Prostate gland (tissue), 2 donors: ENCODE results near the gene SURF6. TPM values are rescaled to one million over a fixed set of nuclear protein-coding genes. Genes with fewer than 3 reads are reported as not detected.

Experiments
- DNase-seq: peaks from one replicate; pipeline ENCODE4 v3.0.0-alpha.2; 2019; ENCODE audit warnings: low spot score
- H3K27ac ChIP-seq, 2 donors: fragments of 200-600 bp; sonication (generic); 2 replicates each; pipeline ENCODE4 v1.5.1; 2017 to 2019
- H3K27me3 ChIP-seq: fragments of 200-600 bp; sonication (generic); replicated peaks from 2 replicates; pipeline ENCODE4 v1.5.1; 2019; ENCODE audit not compliant: insufficient read depth
- H3K36me3 ChIP-seq, 2 donors: fragments of 200-600 bp; sonication (generic); 1 replicate in 1 of 2; 2 replicates in 1 of 2; pipeline versions ENCODE4 v1.5.1 to v1.8.1; 2017 to 2019
- H3K4me1 ChIP-seq: fragments of 200-600 bp; sonication (generic); replicated peaks from 2 replicates; pipeline ENCODE4 v1.5.1; 2019
- H3K4me3 ChIP-seq, 2 donors: fragments of 200-600 bp; sonication (generic); 2 replicates each; pipeline ENCODE4 v1.5.1; 2017 to 2019
- H3K9me3 ChIP-seq: fragments of 200-600 bp; sonication (generic); 2 replicates; pipeline ENCODE4 v1.5.1; 2017
- POLR2A ChIP-seq: fragments of 450-650 bp; IDR thresholded peaks from one replicate; pipeline ENCODE4 v1.6.1; 2016; ENCODE audit warnings: antibody characterized with exemption, mild to moderate bottlenecking
- POLR2AphosphoS5 ChIP-seq: sonication (generic); formaldehyde crosslinking; IDR thresholded peaks from one replicate; pipeline ENCODE4 v1.6.1; 2017; ENCODE audit warnings: antibody characterized with exemption
- WGBS: methylation state at CpG from one replicate; pipeline ENCODE4 v1.1.5; 2018; 5-methylcytosine and 5-hydroxymethylcytosine counted together
- intact Hi-C: fragments of 100-400 bp; cut with DNase I; formaldehyde crosslinking; loops from one replicate; pipeline ENCODE4 v1.14.2; 2022
- total RNA-seq, 2 donors: library from RNA; depleted of rRNA; stranded (reverse); fragments of >200 nt; gene quantifications; one replicate each; pipeline ENCODE4 v1.1.0, GENCODE V29; 2016
- TF ChIP-seq, protein P1 (sequence below), 4 experiments: fragments of 200-600 bp in 2 of 4; fragments of 450-650 bp in 2 of 4; sonication (generic) in 2 of 4; IDR thresholded peaks; 1 replicate in 3 of 4; 2 replicates in 1 of 4; pipeline ENCODE4 v1.5.1; 2016 to 2019; ENCODE audit warnings: antibody characterized with exemption in 4 of 4, mild to moderate bottlenecking in 2 of 4, moderate library complexity in 2 of 4

The SURF6 gene
- total RNA-seq, 2 donors from 2014 or later = 25.7 to 40.3 TPM

DNA sequence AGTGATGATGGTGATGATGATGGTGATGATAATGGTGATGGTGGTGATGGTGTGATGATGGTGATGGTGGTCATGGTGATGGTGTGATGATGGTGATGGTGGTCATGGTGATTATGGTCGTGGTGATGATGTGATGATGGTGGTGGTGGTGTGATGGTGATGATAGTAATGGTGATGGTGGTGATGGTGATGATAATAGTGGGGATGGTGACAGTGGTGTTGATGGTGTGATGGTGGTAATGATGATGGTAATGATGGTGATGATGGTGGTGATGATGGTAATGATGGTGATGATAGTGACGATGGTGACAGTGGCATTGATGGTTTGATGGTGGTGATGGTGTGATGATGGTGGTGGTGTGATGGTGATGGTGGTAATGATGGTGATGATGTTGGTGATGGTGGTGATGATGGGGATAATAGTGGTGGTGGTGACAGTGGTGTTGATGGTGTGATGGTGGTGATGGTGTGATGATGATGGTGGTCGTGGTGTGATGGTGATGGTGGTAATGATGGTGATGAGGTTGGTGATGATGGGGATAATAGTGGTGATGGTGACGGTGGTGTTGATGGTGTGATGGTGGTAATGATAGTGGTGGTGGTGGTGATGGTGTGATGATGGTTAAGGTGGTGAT is 46.6 kb upstream of the SURF6 start:
- H3K36me3 ChIP-seq = no peaks in the 10 kb centered on the region
- no peaks in the 10 kb centered on the region for H3K9me3 ChIP-seq
- H3K27ac ChIP-seq = no peak overlapping the region
- H3K27me3 ChIP-seq = no peaks in the 10 kb centered on the region
- intact Hi-C loops = no loop called here
- DNase-seq = no peak
- TF ChIP-seq, protein P1, sequence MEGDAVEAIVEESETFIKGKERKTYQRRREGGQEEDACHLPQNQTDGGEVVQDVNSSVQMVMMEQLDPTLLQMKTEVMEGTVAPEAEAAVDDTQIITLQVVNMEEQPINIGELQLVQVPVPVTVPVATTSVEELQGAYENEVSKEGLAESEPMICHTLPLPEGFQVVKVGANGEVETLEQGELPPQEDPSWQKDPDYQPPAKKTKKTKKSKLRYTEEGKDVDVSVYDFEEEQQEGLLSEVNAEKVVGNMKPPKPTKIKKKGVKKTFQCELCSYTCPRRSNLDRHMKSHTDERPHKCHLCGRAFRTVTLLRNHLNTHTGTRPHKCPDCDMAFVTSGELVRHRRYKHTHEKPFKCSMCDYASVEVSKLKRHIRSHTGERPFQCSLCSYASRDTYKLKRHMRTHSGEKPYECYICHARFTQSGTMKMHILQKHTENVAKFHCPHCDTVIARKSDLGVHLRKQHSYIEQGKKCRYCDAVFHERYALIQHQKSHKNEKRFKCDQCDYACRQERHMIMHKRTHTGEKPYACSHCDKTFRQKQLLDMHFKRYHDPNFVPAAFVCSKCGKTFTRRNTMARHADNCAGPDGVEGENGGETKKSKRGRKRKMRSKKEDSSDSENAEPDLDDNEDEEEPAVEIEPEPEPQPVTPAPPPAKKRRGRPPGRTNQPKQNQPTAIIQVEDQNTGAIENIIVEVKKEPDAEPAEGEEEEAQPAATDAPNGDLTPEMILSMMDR (IDR thresholded peaks at IDR 0.05) = no peak
- no peaks in the 10 kb centered on the region for H3K4me1 ChIP-seq
- WGBS = 93% methylated on average over 4 of the region's 4 CpGs
- no peak overlapping the region for H3K4me3 ChIP-seq

DNA sequence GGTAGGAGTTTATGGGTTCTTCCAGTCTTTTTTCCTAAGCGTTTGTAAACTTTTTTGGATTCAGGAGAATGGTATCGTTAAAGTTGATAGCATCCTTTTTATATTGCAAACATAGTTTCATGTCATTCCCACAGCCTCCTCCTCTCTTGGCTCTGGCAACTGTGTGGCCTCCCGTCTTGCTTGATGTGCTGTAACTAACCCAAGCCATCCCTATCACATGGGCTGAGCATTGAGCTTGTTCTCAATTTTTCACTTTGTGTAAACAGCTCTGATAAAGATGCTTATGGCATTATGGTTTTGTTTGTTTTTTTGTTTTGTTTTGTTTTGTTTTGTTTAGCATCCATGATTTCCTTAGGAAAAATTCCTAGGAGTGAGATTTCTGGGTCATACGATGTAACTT is 44.7 kb upstream of the SURF6 start:
- H3K27ac ChIP-seq = no peak overlapping the region
- intact Hi-C loops = no loop called here
- TF ChIP-seq POLR2A (no peak), POLR2AphosphoS5 (no peak)
- TF ChIP-seq, protein P1 (IDR thresholded peaks at IDR 0.05) = no peak
- H3K27me3 ChIP-seq = no peaks in the 10 kb centered on the region
- H3K9me3 ChIP-seq = no peaks in the 10 kb centered on the region
- no peaks in the 10 kb centered on the region for H3K36me3 ChIP-seq
- no peak for DNase-seq
- no peaks in the 10 kb centered on the region for H3K4me1 ChIP-seq
- 74% methylated on average over 4 of the region's 4 CpGs for WGBS
- H3K4me3 ChIP-seq = no peak overlapping the region

DNA sequence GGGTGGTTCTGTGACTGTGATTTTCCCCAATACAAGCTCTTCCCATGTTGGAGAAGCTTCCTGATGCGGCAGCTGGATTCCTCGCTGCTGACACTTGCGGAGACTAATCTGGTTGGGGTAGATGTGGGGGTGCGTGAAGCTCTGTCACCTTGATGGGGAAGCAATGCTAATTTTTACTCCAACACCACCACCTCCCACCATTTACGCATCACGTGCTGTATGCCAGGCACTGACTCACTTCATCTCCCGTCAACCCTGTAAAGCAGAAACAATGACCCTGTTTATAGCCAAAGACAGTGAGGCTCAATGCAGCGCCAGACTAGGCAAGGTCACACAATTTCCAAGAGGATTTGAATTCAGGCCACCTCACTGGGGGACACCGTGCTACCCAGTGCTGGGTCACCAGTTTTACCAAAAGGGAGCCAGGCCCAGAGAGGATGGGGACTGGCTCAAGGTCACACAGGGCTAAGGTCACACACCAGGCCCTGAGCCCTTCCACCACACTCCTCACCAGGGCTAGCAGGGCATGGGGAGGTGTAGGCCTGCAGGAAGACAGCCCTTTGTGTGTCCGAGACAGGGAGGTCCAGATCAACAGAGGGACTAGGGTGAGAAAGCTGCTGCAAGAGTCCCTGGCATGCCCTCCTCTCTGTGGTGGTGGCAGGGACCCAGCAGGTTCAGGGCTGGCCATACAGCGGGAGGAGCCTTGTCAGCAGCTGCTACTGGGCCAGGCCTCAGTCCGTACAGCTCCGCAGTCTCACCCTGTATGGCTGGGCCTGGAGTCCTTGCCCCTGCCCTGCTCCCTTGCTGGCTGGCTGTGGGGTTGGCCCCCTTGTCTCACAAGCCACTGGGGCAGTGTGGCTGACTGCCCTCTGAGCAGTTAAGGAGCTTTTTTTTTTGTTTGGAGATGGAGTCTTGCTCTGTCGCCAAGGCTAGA is 43.4 kb upstream of the SURF6 start:
- no peaks in the 10 kb centered on the region for H3K9me3 ChIP-seq
- TF ChIP-seq POLR2A = no peak
- no peak for TF ChIP-seq POLR2AphosphoS5
- TF ChIP-seq, protein P1 (IDR thresholded peaks at IDR 0.05) = no peak
- H3K27me3 ChIP-seq = no peaks in the 10 kb centered on the region
- 92% methylated on average over 13 of the region's 14 CpGs for WGBS
- intact Hi-C loops = loop anchor here (10.0 kb wide), 1 partner anchor 435 kb away; the partner anchor contains the start of gene TSC1
- no peaks in the 10 kb centered on the region for H3K4me1 ChIP-seq
- no peak overlapping the region for H3K4me3 ChIP-seq
- no peak for DNase-seq
- no peak overlapping the region for H3K27ac ChIP-seq
- no peaks in the 10 kb centered on the region for H3K36me3 ChIP-seq

DNA sequence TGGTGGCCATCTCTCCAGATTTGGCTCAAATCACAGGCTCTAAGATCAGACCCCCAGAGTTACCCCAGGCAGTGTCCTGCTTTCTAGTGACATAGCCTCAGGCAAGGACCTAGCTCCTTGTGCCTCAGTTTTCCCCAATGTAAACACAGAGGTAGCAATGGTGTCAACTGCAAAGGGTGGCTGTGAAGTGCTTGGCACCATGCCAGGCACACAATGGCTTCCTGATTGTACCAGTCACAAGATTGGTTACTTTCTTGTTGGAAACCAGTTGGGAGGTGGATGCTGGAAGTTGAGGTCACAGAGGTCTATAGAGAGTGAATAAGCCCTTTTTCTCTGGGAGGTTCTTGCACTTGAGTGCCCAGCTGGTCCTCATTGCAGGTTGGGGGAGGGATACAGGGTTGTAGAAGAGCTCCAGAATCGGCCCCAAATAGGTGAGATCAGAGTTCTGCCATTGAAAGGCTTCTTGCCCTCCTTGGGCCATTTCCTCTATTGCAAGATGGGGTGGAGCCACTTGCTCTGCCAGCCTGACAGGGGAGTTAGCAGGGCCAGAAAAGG is 42.5 kb upstream of the SURF6 start:
- H3K27ac ChIP-seq = no peak overlapping the region
- TF ChIP-seq POLR2AphosphoS5 (no peak), POLR2A (no peak)
- TF ChIP-seq, protein P1 (IDR thresholded peaks at IDR 0.05) = no peak
- no peaks in the 10 kb centered on the region for H3K4me1 ChIP-seq
- DNase-seq = no peak
- intact Hi-C loops = loop anchor here (10.0 kb wide), 1 partner anchor 434 kb away; the partner anchor contains the start of gene TSC1
- 90% methylated on average over 1 of the region's 1 CpG for WGBS
- H3K27me3 ChIP-seq = no peaks in the 10 kb centered on the region
- no peaks in the 10 kb centered on the region for H3K36me3 ChIP-seq
- H3K4me3 ChIP-seq = no peak overlapping the region
- H3K9me3 ChIP-seq = no peaks in the 10 kb centered on the region
